Measurements from ENCODE around the gene LRCH1. TPM values are rescaled to one million over a fixed set of nuclear protein-coding genes. Genes with fewer than 3 reads are reported as not detected.

The LRCH1 gene
- total RNA-seq, 1 donor from 2014 or later, result 17.1 TPM

GRCh38 chr13:46531953-46532352 is 21.0 kb upstream of the LRCH1 start:
- intact Hi-C loops (cut with micrococcal nuclease), result no loop called here

- intact Hi-C loops (cut with micrococcal nuclease), result no loop called here
Measured at GRCh38 chr13:46535002-46535401, 18.0 kb upstream of the LRCH1 start.

GRCh38 chr13:46535825-46536224 is 17.1 kb upstream of the LRCH1 start:
- intact Hi-C loops (cut with micrococcal nuclease), result no loop called here

GRCh38 chr13:46536341-46536740 is 16.6 kb upstream of the LRCH1 start:
- intact Hi-C loops (cut with micrococcal nuclease), result no loop called here

- intact Hi-C loops (cut with micrococcal nuclease), result no loop called here
Measured at GRCh38 chr13:46539231-46539630, 13.7 kb upstream of the LRCH1 start.

- intact Hi-C loops (cut with micrococcal nuclease), result no loop called here
Measured at GRCh38 chr13:46541210-46541609, 11.8 kb upstream of the LRCH1 start.

- intact Hi-C loops (cut with micrococcal nuclease), result no loop called here
Measured at GRCh38 chr13:46542833-46543232, 10.1 kb upstream of the LRCH1 start.

- intact Hi-C loops (cut with micrococcal nuclease), result no loop called here
Measured at GRCh38 chr13:46543287-46543686, 9.7 kb upstream of the LRCH1 start.

GRCh38 chr13:46544208-46544607 is 8.8 kb upstream of the LRCH1 start:
- intact Hi-C loops (cut with micrococcal nuclease), result no loop called here

- intact Hi-C loops (cut with micrococcal nuclease), result no loop called here
Measured at GRCh38 chr13:46544811-46545210, 8.2 kb upstream of the LRCH1 start.

- intact Hi-C loops (cut with micrococcal nuclease), result no loop called here
Measured at GRCh38 chr13:46546084-46546768, 6.7 kb upstream of the LRCH1 start.

- intact Hi-C loops (cut with micrococcal nuclease), result loop anchor here (1.0 to 10.0 kb wide), 7 partner anchors 41 to 499 kb away; partner anchors contain the start of genes LCP1 and ZC3H13
Measured at GRCh38 chr13:46550822-46551221, 2.1 kb upstream of the LRCH1 start.

- intact Hi-C loops (cut with micrococcal nuclease), result loop anchor here (1.0 to 10.0 kb wide), 7 partner anchors 41 to 499 kb away; partner anchors contain the start of genes LCP1 and ZC3H13
Measured at GRCh38 chr13:46551410-46552302, 1.3 kb upstream of the LRCH1 start.

- intact Hi-C loops (cut with micrococcal nuclease), result loop anchor here (5.0 to 10.0 kb wide), 6 partner anchors 40 to 500 kb away; partner anchors contain the start of genes LCP1 and ZC3H13
Measured at GRCh38 chr13:46552303-46552682, 677 bp upstream of the LRCH1 start.

- intact Hi-C loops (cut with micrococcal nuclease), result loop anchor here (1.0 to 10.0 kb wide), 9 partner anchors 39 to 501 kb away; partner anchors contain the start of genes LCP1 and ZC3H13
Measured at GRCh38 chr13:46553521-46553885, 533 bp downstream of the LRCH1 start.

- intact Hi-C loops (cut with micrococcal nuclease), result loop anchor here (1.0 to 10.0 kb wide), 10 partner anchors 38 to 502 kb away; partner anchors contain the start of genes ESD, LCP1 and ZC3H13
Measured at GRCh38 chr13:46553886-46554858, 1.2 kb downstream of the LRCH1 start.

- intact Hi-C loops (cut with micrococcal nuclease), result loop anchor here (1.0 to 10.0 kb wide), 7 partner anchors 37 to 503 kb away; partner anchors contain the start of genes ESD, LCP1 and ZC3H13
Measured at GRCh38 chr13:46554951-46555350, 2.0 kb downstream of the LRCH1 start.

GRCh38 chr13:46555722-46556417 is 2.9 kb downstream of the LRCH1 start:
- intact Hi-C loops (cut with micrococcal nuclease), result loop anchor here (10.0 kb wide), 1 partner anchor 221 kb away; no protein-coding TSS in a partner anchor

- intact Hi-C loops (cut with micrococcal nuclease), result loop anchor here (10.0 kb wide), 1 partner anchor 222 kb away; no protein-coding TSS in a partner anchor
Measured at GRCh38 chr13:46556418-46556779, 3.4 kb downstream of the LRCH1 start.

GRCh38 chr13:46559272-46559805 is 6.4 kb downstream of the LRCH1 start:
- intact Hi-C loops (cut with micrococcal nuclease), result loop anchor here (10.0 kb wide), 1 partner anchor 225 kb away; no protein-coding TSS in a partner anchor
